Activated T-cell treated with anti-CD3 and anti-CD28 coated beads for 48 hours (primary cell): ENCODE results near the gene ACTR2.

Experiments used
- DNase-seq: peaks from one replicate; pipeline ENCODE4 v3.0.0-alpha.2; 2020; ENCODE audit warnings: low read depth

ACTR2 gene

DNA sequence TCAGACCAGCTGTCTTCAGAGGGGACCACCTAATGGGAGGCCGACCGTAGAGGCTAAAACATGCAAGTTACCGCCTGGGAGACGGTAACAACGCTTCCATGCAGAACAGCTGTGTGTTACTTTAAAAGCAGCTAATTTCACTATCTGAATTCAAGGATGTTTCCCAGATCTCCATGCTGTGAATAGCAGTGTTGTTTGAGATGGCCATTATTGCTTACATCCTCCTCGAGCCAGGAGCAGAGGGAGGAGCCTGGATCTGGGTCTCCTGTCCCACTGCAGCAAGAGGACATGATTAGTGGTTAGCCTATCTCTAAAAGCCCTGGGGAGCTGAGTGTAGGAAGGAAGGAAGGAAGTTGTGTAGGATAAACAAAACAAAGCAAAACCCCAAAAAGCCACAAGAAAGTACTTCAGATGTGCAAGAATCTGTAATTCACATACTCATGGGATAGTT, 50.9 kb downstream of the ACTR2 start:
- DNase-seq: no peak

DNA sequence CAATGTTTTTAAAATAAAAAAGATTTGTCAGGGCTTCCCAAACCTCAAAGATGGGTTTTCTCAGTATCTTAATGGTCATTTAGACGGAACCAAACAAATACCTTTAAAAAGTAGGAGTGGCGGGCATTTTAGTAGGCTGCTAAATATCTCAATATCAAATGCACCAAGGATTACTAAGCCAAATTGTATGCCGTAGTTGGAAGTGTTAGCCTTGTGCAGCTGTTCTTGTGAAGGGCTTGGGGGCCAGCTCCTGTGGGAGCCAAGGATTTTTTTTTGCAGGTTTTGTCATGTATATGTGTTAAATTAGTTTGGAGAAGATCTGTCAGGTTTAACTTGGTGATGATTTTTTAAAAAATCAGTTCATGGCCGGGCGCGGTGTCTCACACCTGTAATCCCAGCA, 52.1 kb downstream of the ACTR2 start:
- no peak for DNase-seq

DNA sequence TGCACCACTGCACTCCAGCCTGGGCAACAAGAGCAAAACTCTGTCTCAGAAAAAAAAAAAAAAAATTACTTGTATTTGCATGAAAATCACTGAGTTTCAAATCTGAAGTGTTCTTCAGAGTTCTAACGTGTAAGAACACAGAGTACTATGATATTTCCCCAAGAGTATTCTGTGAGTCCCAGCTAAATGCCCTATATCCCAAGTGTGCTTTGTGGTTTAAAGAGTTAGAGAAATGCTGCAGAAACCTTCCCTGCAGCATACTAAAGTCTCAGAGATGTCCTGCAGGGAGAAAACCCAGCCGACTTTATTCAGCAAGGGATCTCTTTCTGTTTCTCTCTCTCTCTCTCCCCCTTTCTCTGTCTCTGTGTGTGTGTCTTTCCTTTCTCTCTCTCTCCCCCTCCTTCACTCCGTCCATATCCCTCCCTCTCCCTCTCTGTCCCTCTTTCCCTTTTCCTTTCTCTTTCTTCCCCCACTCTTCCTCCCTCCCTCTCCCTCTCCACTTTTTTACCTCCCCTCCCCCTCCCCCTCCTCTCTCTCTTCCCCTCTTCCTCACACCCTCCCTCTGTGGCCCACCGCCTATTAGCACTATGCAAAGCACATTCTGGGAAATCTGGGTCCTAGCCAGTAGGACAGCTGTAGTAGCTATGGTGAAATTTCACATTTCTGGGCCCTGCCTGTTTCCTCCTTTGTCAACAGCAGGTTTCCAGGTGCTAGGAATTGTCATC, 54.2 kb downstream of the ACTR2 start:
- no peak for DNase-seq

DNA sequence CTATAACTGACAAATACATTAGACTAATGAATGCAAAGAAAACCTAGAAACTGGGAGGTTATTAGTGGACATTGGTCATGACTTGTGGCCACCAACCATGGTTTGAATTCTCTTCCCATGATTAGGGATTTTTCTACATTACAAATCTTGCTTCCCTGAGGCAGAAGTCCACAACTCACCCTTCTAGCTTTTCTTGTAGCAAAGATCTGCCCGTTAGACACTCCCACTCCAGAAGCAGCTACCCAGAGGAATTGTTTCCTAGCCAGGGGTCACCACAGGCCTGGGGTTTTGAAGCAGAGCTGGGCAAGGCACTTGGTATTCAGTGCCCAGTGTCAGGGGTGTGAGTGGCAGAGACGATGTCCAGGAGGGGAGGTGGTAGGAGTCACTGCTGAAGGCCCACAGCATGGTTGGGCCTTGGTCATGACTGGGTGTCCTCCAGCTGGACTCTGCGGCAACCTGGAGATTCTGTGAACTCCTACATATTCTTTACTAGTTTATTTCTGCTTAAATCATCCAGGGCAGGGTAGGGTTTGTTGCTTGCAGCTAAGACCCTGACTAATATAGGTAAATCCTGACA, 54.9 kb downstream of the ACTR2 start:
- DNase-seq: no peak

DNA sequence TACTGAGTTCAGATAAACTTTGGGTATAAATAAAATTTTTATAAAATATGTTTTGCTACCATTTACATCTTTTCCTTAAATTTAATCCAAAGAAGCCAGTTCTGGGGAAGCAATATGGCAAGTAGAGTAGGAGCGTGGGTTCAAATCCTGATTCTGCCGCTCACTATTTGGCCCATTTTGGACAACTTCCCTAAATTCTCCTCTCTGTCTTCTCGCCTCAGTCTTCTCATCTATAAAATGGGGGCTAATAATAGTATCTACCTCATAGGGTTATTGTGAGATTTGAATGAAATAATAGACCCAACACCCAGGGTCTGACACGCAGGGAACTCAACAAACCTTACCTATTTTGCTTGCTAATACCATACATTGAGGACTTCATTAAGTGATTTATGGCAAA, 59.7 kb downstream of the ACTR2 start:
- no peak for DNase-seq

DNA sequence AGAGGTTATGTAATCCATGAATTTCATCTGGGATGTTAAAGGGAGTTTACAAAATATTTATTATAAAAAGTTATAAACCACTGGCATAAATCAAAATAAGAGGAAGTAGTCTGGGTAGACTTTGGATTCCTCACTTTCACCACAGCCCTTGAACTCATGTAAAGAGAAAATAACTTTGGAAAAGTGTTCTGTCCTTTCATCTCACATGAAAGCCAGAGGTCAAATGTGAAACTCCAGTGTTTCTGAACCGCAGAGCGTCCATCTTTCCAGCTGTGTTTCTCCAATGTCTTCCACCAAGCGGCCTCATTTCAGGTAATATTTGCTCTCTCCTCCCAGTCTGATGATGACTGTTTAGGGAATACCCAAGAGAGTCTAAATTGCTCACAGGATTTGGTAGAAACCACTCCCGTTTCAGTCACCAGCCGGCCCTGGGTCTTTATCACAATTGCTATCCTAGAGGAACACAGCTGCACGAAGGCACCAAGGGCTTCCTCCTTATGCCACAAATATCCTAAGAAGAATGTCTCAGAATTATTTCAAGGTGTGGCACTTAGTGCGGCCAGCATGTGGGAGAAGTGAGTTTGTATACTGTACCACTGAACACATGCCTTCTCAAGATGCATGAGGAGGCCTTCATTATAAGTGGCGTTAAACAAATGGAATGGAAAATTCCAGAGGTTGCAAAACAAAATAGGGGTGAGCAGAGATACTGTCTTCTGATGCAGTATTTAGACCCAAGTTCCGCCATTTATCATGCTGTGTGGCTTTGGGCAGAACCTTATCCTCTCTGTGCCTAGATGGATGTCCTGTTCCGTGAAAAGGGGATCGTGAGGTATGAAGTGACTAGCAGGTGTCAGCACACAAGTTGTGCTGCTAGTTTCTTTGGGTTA, 63.8 kb downstream of the ACTR2 start:
- DNase-seq: no peak

DNA sequence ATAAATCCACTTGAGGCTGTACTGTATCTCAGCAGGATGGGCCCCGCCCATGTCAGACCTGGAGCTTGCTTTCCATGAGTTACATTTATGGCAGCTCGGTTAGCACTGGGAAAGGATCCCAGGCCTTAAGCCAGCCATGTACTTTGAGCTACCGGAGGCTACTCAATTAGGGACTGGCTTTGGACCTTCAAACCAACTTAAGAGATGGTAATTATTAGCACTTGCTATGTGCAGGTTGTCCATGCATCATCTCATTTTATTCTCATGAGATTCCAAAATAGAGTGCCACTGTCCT, 64.4 kb downstream of the ACTR2 start:
- no peak for DNase-seq

DNA sequence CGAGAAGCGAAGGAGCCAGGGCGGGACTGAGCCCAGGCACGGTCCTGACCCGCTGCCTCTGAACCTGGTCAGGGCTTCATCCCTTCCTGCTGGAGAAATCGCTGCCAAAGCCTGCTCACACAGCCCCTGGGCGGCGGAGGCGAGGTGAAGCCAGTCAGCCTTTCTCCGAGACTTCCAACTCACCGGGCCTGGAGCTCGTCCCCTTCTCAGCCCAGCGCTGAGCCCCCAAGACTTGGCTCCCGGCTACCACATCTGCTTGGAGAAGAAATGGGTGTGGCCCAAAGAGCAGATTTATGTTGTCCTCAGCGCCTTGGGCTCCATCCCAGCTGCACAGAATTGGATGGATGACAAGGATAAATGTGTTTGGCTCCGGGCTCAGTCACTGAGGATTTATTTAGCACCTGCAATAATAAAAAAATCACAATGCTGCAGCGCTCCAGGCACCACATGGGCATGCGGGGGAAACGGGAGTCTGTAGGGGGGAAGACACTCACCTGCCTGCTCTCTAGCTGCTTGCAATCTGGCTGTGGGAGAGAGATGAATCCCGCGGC, 64.9 kb downstream of the ACTR2 start:
- no peak for DNase-seq

DNA sequence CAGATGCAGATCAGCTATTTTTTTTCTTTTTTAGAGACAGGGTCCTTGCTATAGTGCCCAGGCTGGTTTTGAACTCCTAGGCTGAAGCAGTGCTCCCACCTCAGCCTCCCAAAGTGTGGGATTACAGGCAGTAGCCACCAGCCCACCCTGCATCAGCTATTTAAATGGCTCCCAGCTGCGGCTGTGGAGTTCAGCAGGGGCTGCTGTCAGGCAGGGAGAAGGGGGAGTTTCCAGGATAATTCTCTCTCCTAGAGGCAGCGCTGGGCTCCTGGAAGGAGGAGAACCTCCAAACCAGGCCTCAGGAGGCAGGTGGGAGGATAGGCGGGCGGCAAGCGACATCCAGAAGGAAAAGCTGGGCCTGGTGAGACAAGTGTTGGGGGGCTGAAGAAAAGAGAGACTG, 65.7 kb downstream of the ACTR2 start:
- no peak for DNase-seq

DNA sequence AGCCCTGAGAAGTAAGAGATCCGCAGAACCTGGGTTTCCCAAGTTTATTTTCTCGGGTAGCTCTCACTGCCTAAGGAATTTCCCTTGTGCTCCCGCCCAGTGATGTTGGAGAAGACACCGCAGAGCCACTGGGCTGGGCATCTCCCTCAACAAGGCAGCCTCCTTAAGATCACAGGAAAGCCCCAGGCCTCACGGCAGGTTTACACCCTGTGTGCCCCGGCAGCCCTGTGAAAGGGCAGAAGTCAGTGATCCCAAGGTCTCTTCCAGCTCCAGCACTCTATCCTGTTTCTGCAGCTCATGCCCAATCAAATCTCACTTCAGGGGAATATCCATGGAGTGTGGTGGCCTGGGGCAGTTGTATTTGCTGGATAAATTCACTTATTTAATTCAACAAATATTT, 66.5 kb downstream of the ACTR2 start:
- DNase-seq: no peak

DNA sequence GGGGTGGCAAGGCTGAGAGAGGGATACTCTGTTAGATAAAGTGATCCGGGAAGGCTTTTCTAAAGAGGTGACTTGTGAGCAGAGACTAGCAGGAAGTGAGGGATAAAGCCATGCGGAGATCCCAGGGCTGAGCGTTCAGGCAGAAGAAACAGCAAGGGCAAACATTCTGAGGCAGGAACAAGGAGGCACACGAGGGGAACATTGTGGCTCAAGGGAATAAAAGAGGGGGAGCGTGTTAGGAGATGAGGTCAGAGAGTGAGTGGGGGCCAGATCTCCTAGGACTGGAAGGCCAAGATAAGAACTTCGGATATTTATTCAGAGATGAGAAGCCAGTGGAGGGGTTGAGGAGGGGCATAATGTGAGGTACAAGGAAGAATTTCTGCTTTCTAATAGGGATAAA, 67.1 kb downstream of the ACTR2 start:
- DNase-seq: no peak

DNA sequence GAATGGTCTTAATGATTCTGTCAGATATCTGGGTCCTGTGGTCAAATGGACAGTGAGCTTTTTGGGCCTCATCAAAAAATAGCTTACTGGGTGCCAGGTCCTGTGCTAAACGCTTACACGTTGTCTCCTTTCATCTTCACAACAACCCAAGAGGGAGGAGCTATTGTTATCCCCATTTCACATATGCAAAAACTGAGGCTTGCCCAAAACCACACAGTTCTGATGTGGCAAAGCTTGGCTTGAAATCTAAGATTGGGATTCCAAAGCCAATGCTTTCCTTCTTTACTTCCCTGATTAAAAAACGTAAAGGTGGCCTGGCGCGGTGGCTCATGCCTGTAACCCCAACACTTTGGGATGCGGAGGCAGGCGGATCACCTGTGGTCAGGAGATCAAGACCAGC, 69.3 kb downstream of the ACTR2 start:
- DNase-seq: no peak

DNA sequence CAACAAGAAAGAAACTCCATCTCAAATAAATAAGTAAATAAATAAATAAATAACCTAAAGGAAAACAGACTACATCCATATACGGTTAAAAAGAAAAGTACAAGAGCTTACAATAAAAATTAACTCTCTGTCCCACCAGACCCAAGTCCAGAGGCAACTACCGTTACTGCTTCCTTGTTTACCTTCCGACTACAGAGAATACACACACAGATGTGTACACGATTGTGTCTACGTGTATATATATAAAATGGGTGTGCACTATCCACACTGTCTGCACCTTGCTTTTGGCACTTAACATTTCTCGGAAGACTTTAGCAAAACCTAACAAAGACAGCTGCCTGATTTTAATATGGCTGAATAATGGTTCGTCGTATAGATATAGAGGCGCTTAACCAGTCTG, 69.9 kb downstream of the ACTR2 start:
- DNase-seq: no peak

DNA sequence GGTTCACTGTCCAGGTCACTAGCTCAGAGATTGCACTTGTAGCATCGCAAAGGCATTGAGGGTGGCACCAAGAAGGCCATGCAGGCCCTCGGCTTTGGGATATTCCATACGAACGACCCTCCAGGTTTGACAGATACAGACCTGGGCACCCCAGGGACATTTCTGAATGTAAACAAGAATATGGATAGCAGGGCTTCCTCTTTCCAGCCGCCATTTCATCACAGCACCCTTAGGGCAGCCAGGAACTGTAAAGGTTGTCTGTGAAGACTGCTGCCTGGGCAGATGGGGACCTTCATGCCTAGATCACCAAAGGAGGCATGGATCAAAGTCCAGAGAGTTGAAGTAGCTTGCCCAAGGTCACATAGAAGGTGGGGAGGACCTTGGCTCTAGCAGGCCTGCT, 70.5 kb downstream of the ACTR2 start:
- no peak for DNase-seq

DNA sequence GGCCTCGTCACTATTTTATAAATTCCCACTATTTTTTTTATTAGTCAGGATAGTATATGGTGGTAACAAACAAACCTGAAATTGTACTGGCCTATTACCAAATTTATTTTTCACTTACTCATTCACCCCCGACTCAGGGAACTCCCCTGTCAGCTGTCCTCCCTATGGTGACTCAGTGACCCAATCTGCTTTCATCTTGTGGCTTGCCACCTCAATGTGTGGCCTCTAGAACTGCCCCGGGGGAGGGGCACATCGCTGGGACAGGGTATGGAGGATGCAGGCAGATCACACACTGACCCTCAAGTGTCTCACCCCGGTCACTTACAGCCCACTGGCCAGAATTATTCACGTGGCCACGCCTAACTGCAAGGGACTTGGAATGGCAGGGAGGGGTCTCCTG, 71.6 kb downstream of the ACTR2 start:
- DNase-seq: peak; percentile 60

DNA sequence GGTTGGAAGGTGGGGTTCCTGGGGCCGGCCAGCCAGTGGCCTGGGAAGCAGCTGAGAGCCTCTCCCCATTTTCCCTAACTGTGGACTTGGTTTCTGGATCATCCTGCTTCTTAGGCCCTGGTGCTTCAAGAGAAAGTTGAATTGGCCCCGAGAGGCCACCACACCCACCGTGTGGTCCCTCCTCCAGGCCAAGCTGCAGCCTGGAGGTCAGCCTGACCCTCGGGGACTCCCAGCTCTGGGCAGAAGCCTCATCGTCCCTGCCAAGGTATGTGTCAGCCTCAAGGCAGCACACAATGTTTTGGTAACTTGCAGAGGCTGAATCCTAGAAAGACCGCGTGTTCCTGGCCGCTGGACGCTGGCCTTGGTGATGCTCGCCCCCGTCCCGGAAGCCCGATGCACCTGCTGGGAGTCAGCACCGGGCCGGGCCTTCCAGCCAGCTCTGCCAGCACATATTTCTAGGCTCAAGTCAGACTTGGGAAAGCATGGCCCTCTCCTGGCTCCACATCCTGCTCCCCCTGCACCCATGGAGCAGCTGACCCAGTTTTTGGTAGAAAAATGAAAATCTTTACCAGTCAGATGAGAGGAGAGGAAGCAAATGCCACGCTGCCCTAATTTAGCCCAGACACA, 72.6 kb downstream of the ACTR2 start:
- DNase-seq: no peak

DNA sequence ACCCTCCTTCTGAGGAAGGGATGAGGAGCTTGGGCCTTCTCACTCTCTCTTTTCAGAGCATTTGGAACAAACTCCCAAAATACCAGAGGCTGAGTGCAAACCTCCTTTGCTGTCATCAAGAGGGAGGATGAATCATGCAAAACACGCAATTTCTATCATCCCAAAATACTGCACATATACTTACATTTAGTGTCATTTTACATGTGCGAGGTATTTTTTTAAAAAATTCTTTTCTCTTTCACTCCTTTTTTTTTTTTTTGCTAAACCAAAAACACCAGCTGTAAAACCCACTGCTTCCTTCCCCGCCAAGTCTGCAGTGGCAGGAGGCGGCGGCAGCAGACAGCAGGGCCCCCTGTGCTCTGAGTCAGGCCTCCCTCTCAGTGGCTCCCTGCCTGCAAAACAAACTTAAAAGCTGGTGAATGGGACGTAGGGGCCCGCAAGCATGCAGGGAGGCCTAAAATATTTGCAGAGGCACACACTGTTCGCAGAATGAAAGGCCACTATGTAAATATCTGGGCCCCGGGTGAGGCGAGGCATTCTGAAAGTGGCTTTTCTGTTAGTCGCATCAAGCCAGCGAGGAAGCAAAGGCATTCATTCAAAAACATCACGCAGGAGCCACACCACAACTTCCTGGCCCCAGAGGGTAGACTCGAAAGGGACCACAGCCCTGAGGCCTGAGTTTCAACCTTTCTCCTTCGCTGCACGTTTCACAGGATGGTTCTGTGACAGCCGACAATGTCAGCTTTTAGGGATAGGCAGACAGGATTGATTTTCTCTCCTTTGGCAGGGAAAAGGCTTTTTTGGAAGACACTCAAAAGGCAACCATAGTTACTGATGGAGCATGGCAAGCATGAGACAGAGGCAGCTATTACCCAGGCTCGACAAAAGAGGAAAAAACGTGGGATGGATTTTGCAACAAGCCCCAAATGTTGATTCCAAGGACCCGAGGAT, 73.4 kb downstream of the ACTR2 start:
- peak; percentile 76 for DNase-seq

DNA sequence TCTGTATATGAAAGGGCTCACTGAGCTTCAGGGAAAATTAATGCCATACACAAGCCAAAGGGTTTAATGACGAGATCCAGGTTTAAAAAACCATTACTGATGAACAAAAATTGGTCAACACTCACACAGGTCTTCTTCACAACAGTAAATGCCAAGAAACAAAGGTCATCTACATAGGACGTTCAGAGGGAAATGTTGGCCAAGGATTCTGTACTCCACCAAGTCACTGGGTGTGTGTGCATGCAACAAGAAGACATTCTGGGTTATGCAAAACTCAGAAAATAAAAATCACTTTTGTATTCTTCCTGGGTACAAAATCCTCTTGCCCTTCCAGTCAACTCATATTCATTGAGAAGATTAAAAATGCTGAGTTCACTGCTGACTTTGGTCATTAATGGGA, 78.3 kb downstream of the ACTR2 start:
- DNase-seq: no peak

DNA sequence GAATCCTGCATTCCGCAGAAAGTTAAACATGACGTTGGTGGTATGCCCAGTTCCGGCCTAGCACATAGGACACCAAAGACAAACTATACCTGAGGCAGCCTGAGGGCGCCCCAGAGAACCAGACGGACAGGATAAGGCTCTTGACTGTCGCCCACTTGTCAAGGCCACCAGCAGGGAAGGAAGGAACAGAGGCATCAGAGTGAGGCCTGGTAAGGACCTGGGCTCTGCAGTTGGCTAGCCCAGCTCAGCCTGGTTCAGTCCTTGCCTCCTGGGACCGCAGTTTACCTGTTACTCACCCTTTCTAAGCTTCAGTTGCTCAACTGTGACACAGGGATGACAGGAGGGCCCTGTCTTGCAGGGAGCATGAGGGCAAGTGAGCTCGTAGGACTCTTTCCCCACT, 82.1 kb downstream of the ACTR2 start:
- DNase-seq: no peak

DNA sequence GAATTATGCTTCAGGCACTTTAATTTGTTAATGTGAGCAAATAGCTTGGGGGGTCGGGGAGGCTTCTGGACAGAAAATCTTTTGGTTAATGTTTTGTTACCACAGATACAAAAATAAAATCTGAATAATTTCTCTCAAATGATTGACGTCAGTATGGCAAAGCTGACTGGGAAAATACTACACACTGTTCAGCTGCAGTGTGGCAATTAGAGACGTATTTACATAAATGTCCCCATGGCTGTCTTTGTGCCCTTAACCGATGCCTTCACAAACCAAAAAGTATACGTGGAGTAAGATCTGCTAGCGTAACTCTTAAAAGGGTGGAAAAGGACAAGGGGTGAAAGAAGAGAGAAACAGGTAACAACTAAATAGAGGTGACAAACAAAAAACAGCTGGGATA, 83.4 kb downstream of the ACTR2 start:
- no peak for DNase-seq

DNA sequence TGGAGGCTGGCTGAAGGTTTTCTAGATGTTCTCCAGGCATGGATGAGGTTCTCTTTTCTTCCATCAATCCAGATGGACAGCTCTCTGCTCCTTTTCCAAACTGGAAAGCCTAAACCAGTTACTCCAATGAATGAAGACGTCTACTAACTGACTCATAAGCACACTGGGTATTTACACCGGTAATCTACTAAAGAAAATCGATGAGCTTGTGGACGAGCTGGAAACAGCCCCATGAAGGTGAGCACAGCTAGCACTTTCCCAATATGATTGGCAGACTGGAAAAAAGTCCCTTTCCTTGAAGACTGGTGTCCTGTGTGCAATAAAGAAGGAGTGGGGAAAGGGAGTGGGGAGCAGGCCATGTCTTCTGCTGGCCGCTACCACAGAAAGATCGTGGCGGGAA, 84.0 kb downstream of the ACTR2 start:
- DNase-seq: no peak
